Left colon (tissue), 2 donors: Measurements from ENCODE around the gene DLX6. TPM values are rescaled to one million over a fixed set of nuclear protein-coding genes. Genes with fewer than 3 reads are reported as not detected.

ENCODE experiments used
- total RNA-seq, 2 donors: library from RNA; stranded (reverse); fragmentation: NEBNext Ultra II Directional; extraction: Animal tissue kit (Norgen Biotek cat#: 25700); gene quantifications; one replicate each; pipeline ENCODE4 v1.2.1, GENCODE V29; 2021
- donor health status: DM: no; HTN: no; CAD: no.
- donor health status: DM: yes; HTN: yes; CAD: no.

Gene DLX6
- total RNA-seq, 2 donors from 2014 or later: not detected

Other genes with a start within 250 kb of the DLX6 start
- not detected for gene DLX5, start 19.3 kb downstream of the DLX6 start, total RNA-seq
- 10 to 100 TPM; 18.1 to 18.8 TPM for gene SDHAF3, start 112.1 kb downstream of the DLX6 start, total RNA-seq